Small intestine (tissue), 7 donors: Measurements from ENCODE around the gene PKM. TPM values are rescaled to one million over a fixed set of nuclear protein-coding genes. Genes with fewer than 3 reads are reported as not detected.

ENCODE experiments used
- DNase-seq, 2 donors: peaks; one replicate each; pipeline versions ENCODE4 v3.0.0 to v3.0.0-alpha.2; 2013
- FAIRE-seq: peaks from 2 replicates; lab custom pipeline; 2012; peaks lifted over from hg19 to GRCh38; lab: Jason Lieb, UNC
- H3K27ac ChIP-seq, 3 donors: one replicate each; pipeline ENCODE4 v1.5.1; 2013; ENCODE audit warnings: low read length in 2 of 3, mild to moderate bottlenecking in 2 of 3, control low read depth in 1 of 3, inconsistent platforms in 1 of 3, low read depth in 1 of 3, moderate library complexity in 1 of 3
- H3K27me3 ChIP-seq, 3 donors: one replicate each; pipeline ENCODE4 v1.6.1; 2013; ENCODE audit warnings: low read length in 3 of 3, inconsistent platforms in 1 of 3; ENCODE audit not compliant: control insufficient read depth in 3 of 3, insufficient read depth in 3 of 3
- H3K36me3 ChIP-seq, 3 donors: one replicate each; pipeline ENCODE4 v1.6.1; 2013; ENCODE audit warnings: low read length in 3 of 3, inconsistent platforms in 1 of 3, low read depth in 1 of 3, mild to moderate bottlenecking in 1 of 3, moderate library complexity in 1 of 3; ENCODE audit not compliant: control insufficient read depth in 3 of 3, insufficient read depth in 2 of 3
- H3K4me1 ChIP-seq, 3 donors: one replicate each; pipeline ENCODE4 v1.6.1; 2013; ENCODE audit warnings: low read length in 2 of 3, inconsistent platforms in 1 of 3, low read depth in 1 of 3, mild to moderate bottlenecking in 1 of 3, moderate library complexity in 1 of 3; ENCODE audit not compliant: control insufficient read depth in 3 of 3, insufficient read depth in 2 of 3
- H3K4me3 ChIP-seq, 3 donors: one replicate each; pipeline ENCODE4 v1.5.1; 2013; ENCODE audit warnings: low read length in 3 of 3, control low read depth in 1 of 3, inconsistent platforms in 1 of 3, low read depth in 1 of 3, mild to moderate bottlenecking in 1 of 3, moderate library complexity in 1 of 3
- H3K9me3 ChIP-seq, 2 donors: one replicate each; pipeline ENCODE4 v1.6.1; 2013; ENCODE audit warnings: low read depth in 1 of 2, low read length in 1 of 2; ENCODE audit not compliant: control insufficient read depth in 2 of 2, insufficient read depth in 1 of 2
- WGBS, 3 donors: extraction: QIAGEN DNeasy Blood & Tissue Kit; methylation state at CpG; one replicate each; pipeline ENCODE4 v1.1.7; 2013; 5-methylcytosine and 5-hydroxymethylcytosine counted together
- polyA plus RNA-seq, 4 donors: library from polyadenylated mRNA; stranded (reverse) in 3 of 4; unstranded in 1 of 4; fragments of 200-250 nt in 3 of 4; fragments of 120-200 nt in 1 of 4; gene quantifications; one replicate each; pipeline versions ENCODE4 v1.2.1 to v1.2.3, GENCODE V29; 2013
- donor health status: healthy with polysubstance abuse.
- donor health status: control.
- donor health status: control.
- donor health status: Bipolar disorder and iron deficiency.
- donor health status: healthy.

Gene PKM
- polyA plus RNA-seq, 4 donors: 243 to 362 (median 254) TPM

DNA sequence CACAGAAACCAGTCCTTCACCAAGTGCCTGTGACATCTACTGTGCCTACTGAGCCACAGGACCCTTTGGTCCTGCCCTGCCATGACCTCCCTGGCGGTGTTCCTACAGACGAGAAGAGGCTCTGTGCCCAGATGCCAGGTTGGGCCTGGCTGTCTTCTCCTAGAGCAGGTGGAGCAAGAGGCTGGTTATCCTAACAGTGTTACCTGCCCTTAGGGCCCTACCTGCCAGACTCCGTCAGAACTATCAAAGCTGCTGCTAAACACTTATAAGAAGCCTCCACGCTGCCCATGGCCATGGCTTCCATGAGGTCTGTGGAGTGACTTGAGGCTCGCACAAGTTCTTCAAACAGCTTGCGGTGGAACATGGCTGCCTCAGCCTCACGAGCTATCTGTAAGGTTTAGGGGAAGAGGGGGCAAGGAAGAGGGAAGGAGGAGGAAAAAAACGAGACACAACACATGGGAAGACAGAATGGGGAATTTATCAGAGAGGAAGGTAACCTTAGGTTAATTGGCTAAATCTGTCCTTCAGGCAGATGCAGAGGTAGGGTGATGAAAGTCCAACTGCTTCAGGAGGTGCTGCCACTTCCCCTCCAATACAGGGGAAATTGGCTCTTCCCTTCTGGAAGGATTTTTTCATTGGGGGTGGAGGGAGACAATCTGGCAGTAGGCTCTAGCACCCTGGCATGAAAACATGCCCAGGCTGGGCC lies 28.0 kb downstream of the PKM start:
- H3K27ac ChIP-seq: no peak overlapping the region
- peaks cover 0 to 1% (median 0%) of the 10 kb centered on the region in 3 donors for H3K27me3 ChIP-seq
- no peak for DNase-seq
- no peak for FAIRE-seq
- no peaks in the 10 kb centered on the region for H3K9me3 ChIP-seq
- peaks cover 0 to 25% (median 3%) of the 10 kb centered on the region in 3 donors for H3K4me1 ChIP-seq
- H3K4me3 ChIP-seq: no peak overlapping the region
- H3K36me3 ChIP-seq: peaks cover 15 to 95% (median 35%) of the 10 kb centered on the region in 3 donors
- 84 to 89% (median 85%) methylated on average over 8 of the region's 8 CpGs for WGBS, 3 donors

DNA sequence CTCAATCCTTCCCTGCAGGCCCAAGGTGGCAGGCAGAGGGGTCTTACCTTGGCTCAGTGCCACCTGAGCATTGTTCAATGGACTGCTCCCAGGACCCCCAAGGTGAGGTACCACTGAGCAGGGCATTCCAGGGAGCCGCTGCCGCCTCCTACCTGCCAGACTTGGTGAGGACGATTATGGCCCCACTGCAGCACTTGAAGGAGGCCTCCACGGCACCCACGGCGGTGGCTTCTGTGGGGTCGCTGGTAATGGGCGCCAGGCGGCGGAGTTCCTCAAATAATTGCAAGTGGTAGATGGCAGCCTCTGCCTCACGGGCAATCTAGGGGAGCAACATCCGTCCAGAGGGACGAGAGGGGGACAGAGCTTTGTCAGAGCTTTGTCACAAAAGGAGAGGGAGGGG lies 28.7 kb downstream of the PKM start:
- DNase-seq (no peak), FAIRE-seq (no peak)
- no peaks in the 10 kb centered on the region for H3K9me3 ChIP-seq
- H3K4me3 ChIP-seq: no peak overlapping the region
- peaks cover 15 to 91% (median 33%) of the 10 kb centered on the region in 3 donors for H3K36me3 ChIP-seq
- peaks cover 0 to 4% (median 0%) of the 10 kb centered on the region in 3 donors for H3K27me3 ChIP-seq
- WGBS, 3 donors: 92 to 94% (median 92%) methylated on average over 13 of the region's 13 CpGs
- H3K4me1 ChIP-seq: peaks cover 0 to 27% (median 3%) of the 10 kb centered on the region in 3 donors
- H3K27ac ChIP-seq: no peak overlapping the region

DNA sequence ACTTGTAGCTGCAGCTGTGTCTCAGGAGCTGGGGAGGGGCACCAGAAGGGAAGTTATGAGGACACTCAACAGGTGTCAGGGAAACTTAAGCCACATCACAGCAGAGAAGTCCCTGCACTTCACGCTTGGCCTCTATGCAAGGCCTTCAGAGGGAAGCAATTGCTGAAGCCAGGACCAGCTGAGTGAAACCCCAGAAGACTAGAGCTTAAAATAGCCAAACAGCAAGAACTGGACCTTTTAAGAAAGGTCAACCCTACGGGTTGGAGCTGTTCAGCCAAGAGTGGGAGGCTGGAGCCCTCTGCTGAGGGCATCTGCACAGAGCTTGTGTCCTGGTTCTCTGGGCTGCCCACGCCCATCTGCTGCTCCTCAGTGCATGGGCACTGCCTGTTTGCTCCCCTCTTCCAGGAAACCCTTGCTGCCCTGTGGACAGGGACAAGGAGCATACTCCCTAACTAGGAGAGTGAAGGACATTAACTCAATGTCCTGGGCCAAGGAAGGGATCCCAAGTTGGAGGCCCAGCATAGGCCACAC lies 29.5 kb downstream of the PKM start:
- Histone ChIP-seq H3K9me3 (no peaks in the 10 kb centered on the region), H3K36me3 (peaks cover 14 to 82% (median 28%) of the 10 kb centered on the region in 3 donors), H3K27me3 (peaks cover 0 to 12% (median 0%) of the 10 kb centered on the region in 3 donors), H3K27ac (peak overlapping the region in 2 of 3 donors; percentile 15 to 33), H3K4me1 (peaks cover 0 to 27% (median 3%) of the 10 kb centered on the region in 3 donors), H3K4me3 (no peak overlapping the region)
- WGBS, 3 donors: 64 to 82% (median 70%) methylated on average over 3 of the region's 3 CpGs
- no peak for DNase-seq
- no peak for FAIRE-seq

DNA sequence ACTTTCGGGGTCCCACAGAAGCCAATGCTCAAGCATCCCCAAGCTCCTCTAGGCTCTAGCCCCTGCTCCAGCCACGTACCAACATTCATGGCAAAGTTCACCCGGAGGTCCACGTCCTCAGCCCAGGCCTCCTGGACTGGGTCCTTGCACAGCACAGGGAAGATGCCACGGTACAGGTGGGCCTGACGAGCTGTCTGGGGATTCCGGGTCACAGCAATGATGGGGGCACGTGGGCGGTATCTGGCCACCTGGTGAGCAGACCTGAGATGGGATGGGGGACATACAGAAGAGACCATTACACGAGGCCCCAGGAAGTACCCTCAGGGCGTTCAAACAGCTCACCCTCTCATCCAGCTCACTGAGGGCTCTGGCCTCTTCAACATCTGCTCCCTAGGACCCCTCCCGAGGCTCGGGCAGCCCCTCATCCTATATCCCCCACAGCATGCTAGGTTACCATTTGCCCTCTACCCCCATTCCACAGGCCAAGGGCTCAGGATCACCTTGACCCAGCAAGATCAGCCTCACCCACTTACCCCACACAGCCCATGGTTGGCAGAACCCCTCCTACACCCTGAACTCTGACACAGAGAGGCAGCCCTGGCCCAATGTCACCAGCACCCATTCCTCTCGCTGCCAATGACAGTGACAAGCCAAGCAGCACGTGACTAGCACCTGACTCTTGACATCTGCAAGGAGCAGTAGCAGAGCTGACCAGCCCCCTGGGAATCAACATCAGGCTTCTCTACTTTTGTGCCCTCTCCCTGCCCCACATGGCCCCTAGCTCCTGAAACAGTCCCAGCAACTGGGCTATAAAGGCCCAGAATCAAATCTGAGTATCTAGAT lies 30.4 kb downstream of the PKM start:
- H3K27me3 ChIP-seq: peaks cover 0 to 13% (median 0%) of the 10 kb centered on the region in 3 donors
- FAIRE-seq (no peak), DNase-seq (no peak)
- H3K4me3 ChIP-seq: no peak overlapping the region
- H3K4me1 ChIP-seq: peaks cover 0 to 27% (median 3%) of the 10 kb centered on the region in 3 donors
- H3K9me3 ChIP-seq: no peaks in the 10 kb centered on the region
- WGBS, 3 donors: 60 to 82% (median 73%) methylated on average over 15 of the region's 15 CpGs
- H3K36me3 ChIP-seq: peaks cover 11 to 74% (median 25%) of the 10 kb centered on the region in 3 donors
- peak overlapping the region; percentile 26 to 68 (median 68) for H3K27ac ChIP-seq

DNA sequence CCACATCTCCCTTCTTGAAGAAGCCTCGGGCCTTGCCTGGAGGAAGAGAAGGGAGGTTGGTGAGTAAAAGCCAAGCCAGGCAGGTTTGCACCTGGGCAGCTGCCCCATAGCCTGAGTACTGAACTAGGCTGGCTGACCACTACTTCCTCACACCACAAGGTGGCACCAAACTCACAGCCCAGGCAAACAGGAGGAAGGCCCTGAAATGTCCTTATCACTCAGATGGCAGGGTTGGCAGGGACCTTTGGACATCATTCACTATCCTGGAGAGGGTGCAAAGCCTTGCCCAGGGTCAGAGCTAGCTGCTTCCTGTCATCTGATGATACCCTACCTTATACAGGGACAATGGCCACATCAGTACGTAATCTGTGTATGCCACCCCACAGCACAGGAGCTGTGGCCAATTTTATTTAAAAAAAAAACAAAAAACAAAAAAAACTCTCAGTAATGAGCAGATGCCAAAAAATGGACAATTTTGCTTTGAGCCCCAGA lies 31.2 kb downstream of the PKM start:
- H3K27me3 ChIP-seq: peaks cover 0 to 13% (median 0%) of the 10 kb centered on the region in 3 donors
- 25 to 46% (median 27%) methylated on average over 2 of the region's 2 CpGs for WGBS, 3 donors
- FAIRE-seq: no peak
- no peak overlapping the region for H3K4me3 ChIP-seq
- H3K9me3 ChIP-seq: no peaks in the 10 kb centered on the region
- H3K27ac ChIP-seq: peak overlapping the region; percentile 22 to 68 (median 68)
- H3K36me3 ChIP-seq: peaks cover 11 to 66% (median 25%) of the 10 kb centered on the region in 3 donors
- peaks cover 0 to 27% (median 3%) of the 10 kb centered on the region in 3 donors for H3K4me1 ChIP-seq
- DNase-seq: peak; percentile 94 to 97

DNA sequence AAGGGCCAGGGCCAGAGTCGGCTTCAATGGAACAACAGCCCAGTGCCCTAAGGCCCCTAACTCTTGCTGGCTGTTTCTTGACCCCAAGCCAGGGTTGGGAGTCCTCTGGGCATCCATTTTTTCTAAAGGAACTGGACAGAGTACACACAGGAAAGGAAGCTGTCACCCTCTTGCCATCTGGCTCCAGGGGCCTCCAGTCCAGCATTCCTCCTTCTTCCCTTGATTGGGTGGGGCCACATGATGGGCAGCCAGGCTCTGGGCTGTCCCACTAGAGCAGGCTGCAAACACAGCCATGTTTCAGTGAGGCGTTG lies 31.8 kb downstream of the PKM start:
- H3K4me1 ChIP-seq: peaks cover 0 to 27% (median 3%) of the 10 kb centered on the region in 3 donors
- 52 to 75% (median 57%) methylated on average over 2 of the region's 2 CpGs for WGBS, 3 donors
- FAIRE-seq (no peak), DNase-seq (no peak)
- peaks cover 0 to 13% (median 0%) of the 10 kb centered on the region in 3 donors for H3K27me3 ChIP-seq
- peak overlapping the region in 1 of 3 donors; percentile 68 for H3K27ac ChIP-seq
- peaks cover 11 to 62% (median 24%) of the 10 kb centered on the region in 3 donors for H3K36me3 ChIP-seq
- no peak overlapping the region for H3K4me3 ChIP-seq
- no peaks in the 10 kb centered on the region for H3K9me3 ChIP-seq

DNA sequence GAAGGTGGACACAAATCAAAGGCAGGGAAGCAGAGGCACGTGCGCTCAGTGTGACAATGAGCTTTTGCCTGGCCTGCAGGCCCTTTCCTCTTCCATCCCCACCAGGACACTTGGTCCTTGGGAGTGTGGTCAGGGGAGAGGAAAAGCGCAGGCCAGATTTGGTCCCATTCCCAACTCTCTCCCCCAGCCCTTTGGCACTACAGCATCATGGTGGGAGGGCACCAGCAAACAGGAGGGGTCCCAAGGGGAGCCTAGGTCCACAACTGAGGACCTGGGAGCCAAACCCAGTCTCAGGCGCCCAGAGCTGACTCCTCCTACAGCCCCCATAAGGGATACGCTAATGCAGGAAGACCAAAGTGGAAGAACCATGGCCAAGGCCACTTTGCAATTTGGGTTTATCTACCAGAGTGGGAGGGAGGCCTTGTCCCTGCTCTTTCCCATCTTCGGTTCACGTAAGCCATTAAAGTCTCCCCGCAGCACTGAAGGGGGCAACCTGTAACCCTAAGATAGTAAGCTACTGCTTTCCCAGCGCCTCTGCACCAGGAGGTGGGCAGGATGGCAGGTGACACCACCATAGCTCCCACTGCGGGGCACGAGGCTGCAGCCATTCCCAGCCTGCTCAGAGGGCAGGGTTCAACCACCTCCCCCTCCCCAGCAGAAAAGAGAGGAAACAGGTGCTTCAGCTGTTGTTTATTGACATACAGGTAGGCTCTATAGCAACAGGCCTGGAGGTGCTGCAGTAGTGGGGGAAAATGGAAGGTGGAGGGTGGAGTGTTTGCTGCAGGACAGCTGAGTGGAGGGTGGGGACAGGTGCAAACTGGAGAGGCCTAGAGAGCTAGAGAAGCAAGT lies 32.4 kb downstream of the PKM start:
- Histone ChIP-seq H3K36me3 (peaks cover 11 to 58% (median 21%) of the 10 kb centered on the region in 3 donors), H3K4me3 (no peak overlapping the region), H3K9me3 (no peaks in the 10 kb centered on the region), H3K27me3 (peaks cover 0 to 13% (median 0%) of the 10 kb centered on the region in 3 donors), H3K27ac (peak overlapping the region in 1 of 3 donors; percentile 68), H3K4me1 (peaks cover 0 to 27% (median 3%) of the 10 kb centered on the region in 3 donors)
- FAIRE-seq (no peak), DNase-seq (peak; percentile 39 to 71)
- 47 to 65% (median 59%) methylated on average over 10 to 11 of the region's 11 CpGs for WGBS, 3 donors
